ENCODE results near the gene EBF3.

EBF3 gene

GRCh38 chr10:129912166-129912917 is 51.7 kb downstream of the EBF3 start:
- Mint-ChIP-seq H3K4me1 (ENCODE audit: low read depth) (no peaks in the 10 kb centered on the region), H3K27me3 (no peaks in the 10 kb centered on the region)
- DNase-seq, result no peak

GRCh38 chr10:129911451-129912165 is 52.5 kb downstream of the EBF3 start:
- Mint-ChIP-seq H3K4me3 (no peak overlapping the region), H3K27ac (no peak overlapping the region), H3K36me3 (ENCODE audit: low read depth) (no peaks in the 10 kb centered on the region), H3K9me3 (no peaks in the 10 kb centered on the region), H3K27me3 (peaks cover 3% of the 10 kb centered on the region), H3K4me1 (ENCODE audit: low read depth) (no peaks in the 10 kb centered on the region)
- DNase-seq, result no peak

More at GRCh38 chr10:129912166-129912917, 51.7 kb downstream of the EBF3 start:
- no peak overlapping the region for H3K27ac Mint-ChIP-seq
- H3K4me3 Mint-ChIP-seq, result no peak overlapping the region
- no peaks in the 10 kb centered on the region for H3K9me3 Mint-ChIP-seq
- no peaks in the 10 kb centered on the region for H3K36me3 Mint-ChIP-seq (ENCODE audit: low read depth)

- H3K27ac Mint-ChIP-seq, result no peak overlapping the region
- H3K9me3 Mint-ChIP-seq, result no peaks in the 10 kb centered on the region
- no peaks in the 10 kb centered on the region for H3K4me1 Mint-ChIP-seq (ENCODE audit: low read depth)
- no peaks in the 10 kb centered on the region for H3K36me3 Mint-ChIP-seq (ENCODE audit: low read depth)
- no peak overlapping the region for H3K4me3 Mint-ChIP-seq
- no peak for DNase-seq
- peaks cover 3% of the 10 kb centered on the region for H3K27me3 Mint-ChIP-seq
Measured at GRCh38 chr10:129910861-129911260, 53.2 kb downstream of the EBF3 start.

GRCh38 chr10:129909531-129910256 is 54.4 kb downstream of the EBF3 start:
- Mint-ChIP-seq H3K36me3 (ENCODE audit: low read depth) (no peaks in the 10 kb centered on the region), H3K27ac (no peak overlapping the region), H3K4me1 (ENCODE audit: low read depth) (no peaks in the 10 kb centered on the region), H3K4me3 (no peak overlapping the region), H3K27me3 (peaks cover 3% of the 10 kb centered on the region), H3K9me3 (no peaks in the 10 kb centered on the region)
- DNase-seq, result no peak

- DNase-seq, result no peak
- Mint-ChIP-seq H3K4me3 (no peak overlapping the region), H3K36me3 (ENCODE audit: low read depth) (no peaks in the 10 kb centered on the region), H3K4me1 (ENCODE audit: low read depth) (no peaks in the 10 kb centered on the region), H3K27ac (no peak overlapping the region), H3K27me3 (peaks cover 6% of the 10 kb centered on the region), H3K9me3 (no peaks in the 10 kb centered on the region)
Measured at GRCh38 chr10:129909080-129909479, 55.0 kb downstream of the EBF3 start.

- Mint-ChIP-seq H3K9me3 (no peaks in the 10 kb centered on the region), H3K4me1 (ENCODE audit: low read depth) (no peaks in the 10 kb centered on the region), H3K4me3 (no peak overlapping the region), H3K27me3 (peaks cover 6% of the 10 kb centered on the region), H3K36me3 (ENCODE audit: low read depth) (no peaks in the 10 kb centered on the region), H3K27ac (no peak overlapping the region)
- DNase-seq, result no peak
Measured at GRCh38 chr10:129908406-129908805, 55.7 kb downstream of the EBF3 start.

- Mint-ChIP-seq H3K9me3 (no peaks in the 10 kb centered on the region), H3K36me3 (ENCODE audit: low read depth) (no peaks in the 10 kb centered on the region), H3K4me1 (ENCODE audit: low read depth) (no peaks in the 10 kb centered on the region), H3K4me3 (no peak overlapping the region), H3K27ac (no peak overlapping the region), H3K27me3 (peaks cover 15% of the 10 kb centered on the region)
- DNase-seq, result no peak
Measured at GRCh38 chr10:129905553-129905952, 58.5 kb downstream of the EBF3 start.

- no peak for DNase-seq
- Mint-ChIP-seq H3K9me3 (no peaks in the 10 kb centered on the region), H3K4me1 (ENCODE audit: low read depth) (no peaks in the 10 kb centered on the region), H3K27me3 (peaks cover 24% of the 10 kb centered on the region), H3K27ac (no peak overlapping the region), H3K36me3 (ENCODE audit: low read depth) (no peaks in the 10 kb centered on the region), H3K4me3 (no peak overlapping the region)
Measured at GRCh38 chr10:129904323-129904722, 59.8 kb downstream of the EBF3 start.

- H3K27me3 Mint-ChIP-seq, result peaks cover 44% of the 10 kb centered on the region
- no peak for DNase-seq
- no peaks in the 10 kb centered on the region for H3K9me3 Mint-ChIP-seq
- H3K4me3 Mint-ChIP-seq, result no peak overlapping the region
- H3K36me3 Mint-ChIP-seq (ENCODE audit: low read depth), result no peaks in the 10 kb centered on the region
- no peaks in the 10 kb centered on the region for H3K4me1 Mint-ChIP-seq (ENCODE audit: low read depth)
- no peak overlapping the region for H3K27ac Mint-ChIP-seq
Measured at GRCh38 chr10:129901389-129902006, 62.6 kb downstream of the EBF3 start.

- Mint-ChIP-seq H3K27ac (no peak overlapping the region), H3K9me3 (no peaks in the 10 kb centered on the region), H3K36me3 (ENCODE audit: low read depth) (no peaks in the 10 kb centered on the region), H3K4me1 (ENCODE audit: low read depth) (no peaks in the 10 kb centered on the region), H3K27me3 (peaks cover 47% of the 10 kb centered on the region), H3K4me3 (no peak overlapping the region)
- DNase-seq, result no peak
Measured at GRCh38 chr10:129900825-129901224, 63.2 kb downstream of the EBF3 start.

GRCh38 chr10:129899276-129900130 is 64.6 kb downstream of the EBF3 start:
- Mint-ChIP-seq H3K4me1 (ENCODE audit: low read depth) (no peaks in the 10 kb centered on the region), H3K27ac (no peak overlapping the region), H3K4me3 (no peak overlapping the region), H3K36me3 (ENCODE audit: low read depth) (no peaks in the 10 kb centered on the region), H3K9me3 (no peaks in the 10 kb centered on the region), H3K27me3 (peaks cover 60% of the 10 kb centered on the region)
- DNase-seq, result no peak

- Mint-ChIP-seq H3K4me1 (ENCODE audit: low read depth) (no peaks in the 10 kb centered on the region), H3K27me3 (peaks cover 57% of the 10 kb centered on the region)
Measured at GRCh38 chr10:129898706-129899268, 65.3 kb downstream of the EBF3 start.

GRCh38 chr10:129897871-129898626 is 66.0 kb downstream of the EBF3 start:
- H3K36me3 Mint-ChIP-seq (ENCODE audit: low read depth), result no peaks in the 10 kb centered on the region
- no peak overlapping the region for H3K4me3 Mint-ChIP-seq
- no peaks in the 10 kb centered on the region for H3K9me3 Mint-ChIP-seq
- H3K4me1 Mint-ChIP-seq (ENCODE audit: low read depth), result no peaks in the 10 kb centered on the region
- peaks cover 57% of the 10 kb centered on the region for H3K27me3 Mint-ChIP-seq
- H3K27ac Mint-ChIP-seq, result no peak overlapping the region
- DNase-seq, result no peak

More at GRCh38 chr10:129898706-129899268, 65.3 kb downstream of the EBF3 start:
- no peak overlapping the region for H3K27ac Mint-ChIP-seq
- H3K4me3 Mint-ChIP-seq, result no peak overlapping the region
- DNase-seq, result no peak
- no peaks in the 10 kb centered on the region for H3K36me3 Mint-ChIP-seq (ENCODE audit: low read depth)
- no peaks in the 10 kb centered on the region for H3K9me3 Mint-ChIP-seq

Data from activated T-cell treated with anti-CD3 and anti-CD28 coated beads, Interleukin-2, amount 50 U/mL, for 24 hours (primary cell).